GM23338 (cell line): ENCODE results near the gene ATF3.

Experiments
- CREB1 ChIP-seq: fragments of 250-450 bp; sonication (Bioruptor Pico); IDR thresholded peaks from 2 replicates; pipeline ENCODE4 v1.5.0; 2020; ENCODE audit warnings: low read depth, mild to moderate bottlenecking, moderate library complexity
- EZH2 ChIP-seq: fragments of 200-600 bp; sonication (generic); IDR thresholded peaks from one replicate; pipeline ENCODE4 v1.8.0; 2017; ENCODE audit warnings: antibody characterized with exemption, mild to moderate bottlenecking, low read depth; ENCODE audit not compliant: unreplicated experiment
- EZH2phosphoT487 ChIP-seq: fragments of 200-600 bp; sonication (generic); IDR thresholded peaks from one replicate; pipeline ENCODE4 v1.8.1; 2018; ENCODE audit warnings: antibody characterized with exemption; ENCODE audit not compliant: unreplicated experiment
- JUNB ChIP-seq: IDR thresholded peaks from one replicate; pipeline ENCODE4 v1.6.1; 2016; ENCODE audit warnings: antibody characterized with exemption; ENCODE audit not compliant: unreplicated experiment
- NANOG ChIP-seq: IDR thresholded peaks from 2 replicates; pipeline ENCODE4 v1.6.1; 2016; ENCODE audit warnings: antibody characterized with exemption, borderline replicate concordance
- POLR2AphosphoS5 ChIP-seq: IDR thresholded peaks from 2 replicates; pipeline ENCODE4 v1.6.1; 2016; ENCODE audit warnings: antibody characterized with exemption, low read depth
- STAT1 ChIP-seq: IDR thresholded peaks from one replicate; pipeline ENCODE4 v1.6.1; 2016; ENCODE audit warnings: antibody characterized with exemption; ENCODE audit not compliant: unreplicated experiment
- ZNF114 ChIP-seq: fragments of 250-450 bp; sonication (Bioruptor Pico); IDR thresholded peaks from 2 replicates; pipeline ENCODE4 v1.5.0; 2020; ENCODE audit warnings: mild to moderate bottlenecking, moderate library complexity
- ZNF331 ChIP-seq: fragments of 250-450 bp; sonication (Bioruptor Pico); IDR thresholded peaks from 2 replicates; pipeline ENCODE4 v1.5.0; 2020; ENCODE audit warnings: low read depth, mild to moderate bottlenecking, moderate library complexity
- TF ChIP-seq, protein P1 (sequence below), 2 experiments: fragments of 200-600 bp in 1 of 2; sonication (generic) in 1 of 2; conservative IDR thresholded peaks; 2 replicates each; pipeline versions ENCODE4 v1.5.1 to v1.6.1; 2016 to 2017; ENCODE audit warnings: antibody characterized with exemption in 2 of 2, low read depth in 2 of 2, mild to moderate bottlenecking in 2 of 2, moderate library complexity in 1 of 2
- TF ChIP-seq, protein P2 (sequence below): IDR thresholded peaks from one replicate; pipeline ENCODE4 v1.6.1; 2018; ENCODE audit warnings: antibody characterized with exemption; ENCODE audit not compliant: unreplicated experiment
- TF ChIP-seq, protein P3 (sequence below): fragments of 250-450 bp; sonication (Bioruptor Pico); IDR thresholded peaks from 2 replicates; pipeline ENCODE4 v1.5.0; 2020; ENCODE audit warnings: mild to moderate bottlenecking, moderate library complexity
- TF ChIP-seq, protein P4 (sequence below): IDR thresholded peaks from 2 replicates; pipeline ENCODE4 v1.6.1; 2016; ENCODE audit warnings: antibody characterized with exemption

DNA sequence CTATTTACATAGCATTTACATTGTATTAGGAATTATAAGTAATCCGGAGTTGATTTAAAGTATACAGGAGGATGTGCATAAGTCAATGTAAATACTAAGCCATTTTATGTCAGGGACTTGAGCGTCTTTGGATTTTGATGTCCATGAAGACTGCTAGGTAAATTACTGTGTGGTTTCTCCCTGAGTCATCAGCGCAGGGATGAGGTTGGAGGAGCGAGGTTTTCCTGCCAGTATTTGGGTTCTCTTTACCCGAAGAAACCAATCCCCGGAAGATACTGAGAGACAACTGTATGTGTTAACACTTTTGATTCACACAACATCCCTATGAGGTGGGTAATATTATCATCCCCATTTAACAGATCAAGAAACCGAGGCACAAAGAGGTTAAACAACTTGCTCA, 61.7 kb downstream of the ATF3 start:
- TF ChIP-seq POLR2AphosphoS5 (no peak), EZH2phosphoT487 (no peak), EZH2 (no peak), ZNF114 (CRISPR knock-in tag) (no peak), STAT1 (no peak), ZNF331 (CRISPR knock-in tag) (no peak), JUNB (no peak), NANOG (no peak), CREB1 (CRISPR knock-in tag) (no peak)
- TF ChIP-seq, protein P1, sequence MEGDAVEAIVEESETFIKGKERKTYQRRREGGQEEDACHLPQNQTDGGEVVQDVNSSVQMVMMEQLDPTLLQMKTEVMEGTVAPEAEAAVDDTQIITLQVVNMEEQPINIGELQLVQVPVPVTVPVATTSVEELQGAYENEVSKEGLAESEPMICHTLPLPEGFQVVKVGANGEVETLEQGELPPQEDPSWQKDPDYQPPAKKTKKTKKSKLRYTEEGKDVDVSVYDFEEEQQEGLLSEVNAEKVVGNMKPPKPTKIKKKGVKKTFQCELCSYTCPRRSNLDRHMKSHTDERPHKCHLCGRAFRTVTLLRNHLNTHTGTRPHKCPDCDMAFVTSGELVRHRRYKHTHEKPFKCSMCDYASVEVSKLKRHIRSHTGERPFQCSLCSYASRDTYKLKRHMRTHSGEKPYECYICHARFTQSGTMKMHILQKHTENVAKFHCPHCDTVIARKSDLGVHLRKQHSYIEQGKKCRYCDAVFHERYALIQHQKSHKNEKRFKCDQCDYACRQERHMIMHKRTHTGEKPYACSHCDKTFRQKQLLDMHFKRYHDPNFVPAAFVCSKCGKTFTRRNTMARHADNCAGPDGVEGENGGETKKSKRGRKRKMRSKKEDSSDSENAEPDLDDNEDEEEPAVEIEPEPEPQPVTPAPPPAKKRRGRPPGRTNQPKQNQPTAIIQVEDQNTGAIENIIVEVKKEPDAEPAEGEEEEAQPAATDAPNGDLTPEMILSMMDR (conservative IDR thresholded peaks at IDR 0.05; ENCODE audit: low read depth in 2 of 2) = no peak
- TF ChIP-seq, protein P2, sequence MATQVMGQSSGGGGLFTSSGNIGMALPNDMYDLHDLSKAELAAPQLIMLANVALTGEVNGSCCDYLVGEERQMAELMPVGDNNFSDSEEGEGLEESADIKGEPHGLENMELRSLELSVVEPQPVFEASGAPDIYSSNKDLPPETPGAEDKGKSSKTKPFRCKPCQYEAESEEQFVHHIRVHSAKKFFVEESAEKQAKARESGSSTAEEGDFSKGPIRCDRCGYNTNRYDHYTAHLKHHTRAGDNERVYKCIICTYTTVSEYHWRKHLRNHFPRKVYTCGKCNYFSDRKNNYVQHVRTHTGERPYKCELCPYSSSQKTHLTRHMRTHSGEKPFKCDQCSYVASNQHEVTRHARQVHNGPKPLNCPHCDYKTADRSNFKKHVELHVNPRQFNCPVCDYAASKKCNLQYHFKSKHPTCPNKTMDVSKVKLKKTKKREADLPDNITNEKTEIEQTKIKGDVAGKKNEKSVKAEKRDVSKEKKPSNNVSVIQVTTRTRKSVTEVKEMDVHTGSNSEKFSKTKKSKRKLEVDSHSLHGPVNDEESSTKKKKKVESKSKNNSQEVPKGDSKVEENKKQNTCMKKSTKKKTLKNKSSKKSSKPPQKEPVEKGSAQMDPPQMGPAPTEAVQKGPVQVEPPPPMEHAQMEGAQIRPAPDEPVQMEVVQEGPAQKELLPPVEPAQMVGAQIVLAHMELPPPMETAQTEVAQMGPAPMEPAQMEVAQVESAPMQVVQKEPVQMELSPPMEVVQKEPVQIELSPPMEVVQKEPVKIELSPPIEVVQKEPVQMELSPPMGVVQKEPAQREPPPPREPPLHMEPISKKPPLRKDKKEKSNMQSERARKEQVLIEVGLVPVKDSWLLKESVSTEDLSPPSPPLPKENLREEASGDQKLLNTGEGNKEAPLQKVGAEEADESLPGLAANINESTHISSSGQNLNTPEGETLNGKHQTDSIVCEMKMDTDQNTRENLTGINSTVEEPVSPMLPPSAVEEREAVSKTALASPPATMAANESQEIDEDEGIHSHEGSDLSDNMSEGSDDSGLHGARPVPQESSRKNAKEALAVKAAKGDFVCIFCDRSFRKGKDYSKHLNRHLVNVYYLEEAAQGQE = no peak
- TF ChIP-seq, protein P3, sequence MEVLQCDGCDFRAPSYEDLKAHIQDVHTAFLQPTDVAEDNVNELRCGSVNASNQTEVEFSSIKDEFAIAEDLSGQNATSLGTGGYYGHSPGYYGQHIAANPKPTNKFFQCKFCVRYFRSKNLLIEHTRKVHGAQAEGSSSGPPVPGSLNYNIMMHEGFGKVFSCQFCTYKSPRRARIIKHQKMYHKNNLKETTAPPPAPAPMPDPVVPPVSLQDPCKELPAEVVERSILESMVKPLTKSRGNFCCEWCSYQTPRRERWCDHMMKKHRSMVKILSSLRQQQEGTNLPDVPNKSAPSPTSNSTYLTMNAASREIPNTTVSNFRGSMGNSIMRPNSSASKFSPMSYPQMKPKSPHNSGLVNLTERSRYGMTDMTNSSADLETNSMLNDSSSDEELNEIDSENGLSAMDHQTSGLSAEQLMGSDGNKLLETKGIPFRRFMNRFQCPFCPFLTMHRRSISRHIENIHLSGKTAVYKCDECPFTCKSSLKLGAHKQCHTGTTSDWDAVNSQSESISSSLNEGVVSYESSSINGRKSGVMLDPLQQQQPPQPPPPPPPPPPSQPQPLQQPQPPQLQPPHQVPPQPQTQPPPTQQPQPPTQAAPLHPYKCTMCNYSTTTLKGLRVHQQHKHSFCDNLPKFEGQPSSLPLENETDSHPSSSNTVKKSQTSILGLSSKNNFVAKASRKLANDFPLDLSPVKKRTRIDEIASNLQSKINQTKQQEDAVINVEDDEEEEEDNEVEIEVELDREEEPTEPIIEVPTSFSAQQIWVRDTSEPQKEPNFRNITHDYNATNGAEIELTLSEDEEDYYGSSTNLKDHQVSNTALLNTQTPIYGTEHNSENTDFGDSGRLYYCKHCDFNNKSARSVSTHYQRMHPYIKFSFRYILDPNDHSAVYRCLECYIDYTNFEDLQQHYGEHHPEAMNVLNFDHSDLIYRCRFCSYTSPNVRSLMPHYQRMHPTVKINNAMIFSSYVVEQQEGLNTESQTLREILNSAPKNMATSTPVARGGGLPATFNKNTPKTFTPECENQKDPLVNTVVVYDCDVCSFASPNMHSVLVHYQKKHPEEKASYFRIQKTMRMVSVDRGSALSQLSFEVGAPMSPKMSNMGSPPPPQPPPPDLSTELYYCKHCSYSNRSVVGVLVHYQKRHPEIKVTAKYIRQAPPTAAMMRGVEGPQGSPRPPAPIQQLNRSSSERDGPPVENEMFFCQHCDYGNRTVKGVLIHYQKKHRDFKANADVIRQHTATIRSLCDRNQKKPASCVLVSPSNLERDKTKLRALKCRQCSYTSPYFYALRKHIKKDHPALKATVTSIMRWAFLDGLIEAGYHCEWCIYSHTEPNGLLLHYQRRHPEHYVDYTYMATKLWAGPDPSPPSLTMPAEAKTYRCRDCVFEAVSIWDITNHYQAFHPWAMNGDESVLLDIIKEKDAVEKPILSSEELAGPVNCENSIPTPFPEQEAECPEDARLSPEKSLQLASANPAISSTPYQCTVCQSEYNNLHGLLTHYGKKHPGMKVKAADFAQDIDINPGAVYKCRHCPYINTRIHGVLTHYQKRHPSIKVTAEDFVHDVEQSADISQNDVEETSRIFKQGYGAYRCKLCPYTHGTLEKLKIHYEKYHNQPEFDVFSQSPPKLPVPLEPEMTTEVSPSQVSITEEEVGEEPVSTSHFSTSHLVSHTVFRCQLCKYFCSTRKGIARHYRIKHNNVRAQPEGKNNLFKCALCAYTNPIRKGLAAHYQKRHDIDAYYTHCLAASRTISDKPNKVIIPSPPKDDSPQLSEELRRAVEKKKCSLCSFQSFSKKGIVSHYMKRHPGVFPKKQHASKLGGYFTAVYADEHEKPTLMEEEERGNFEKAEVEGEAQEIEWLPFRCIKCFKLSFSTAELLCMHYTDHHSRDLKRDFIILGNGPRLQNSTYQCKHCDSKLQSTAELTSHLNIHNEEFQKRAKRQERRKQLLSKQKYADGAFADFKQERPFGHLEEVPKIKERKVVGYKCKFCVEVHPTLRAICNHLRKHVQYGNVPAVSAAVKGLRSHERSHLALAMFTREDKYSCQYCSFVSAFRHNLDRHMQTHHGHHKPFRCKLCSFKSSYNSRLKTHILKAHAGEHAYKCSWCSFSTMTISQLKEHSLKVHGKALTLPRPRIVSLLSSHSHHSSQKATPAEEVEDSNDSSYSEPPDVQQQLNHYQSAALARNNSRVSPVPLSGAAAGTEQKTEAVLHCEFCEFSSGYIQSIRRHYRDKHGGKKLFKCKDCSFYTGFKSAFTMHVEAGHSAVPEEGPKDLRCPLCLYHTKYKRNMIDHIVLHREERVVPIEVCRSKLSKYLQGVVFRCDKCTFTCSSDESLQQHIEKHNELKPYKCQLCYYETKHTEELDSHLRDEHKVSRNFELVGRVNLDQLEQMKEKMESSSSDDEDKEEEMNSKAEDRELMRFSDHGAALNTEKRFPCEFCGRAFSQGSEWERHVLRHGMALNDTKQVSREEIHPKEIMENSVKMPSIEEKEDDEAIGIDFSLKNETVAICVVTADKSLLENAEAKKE (CRISPR knock-in tag) = no peak
- TF ChIP-seq, protein P4, sequence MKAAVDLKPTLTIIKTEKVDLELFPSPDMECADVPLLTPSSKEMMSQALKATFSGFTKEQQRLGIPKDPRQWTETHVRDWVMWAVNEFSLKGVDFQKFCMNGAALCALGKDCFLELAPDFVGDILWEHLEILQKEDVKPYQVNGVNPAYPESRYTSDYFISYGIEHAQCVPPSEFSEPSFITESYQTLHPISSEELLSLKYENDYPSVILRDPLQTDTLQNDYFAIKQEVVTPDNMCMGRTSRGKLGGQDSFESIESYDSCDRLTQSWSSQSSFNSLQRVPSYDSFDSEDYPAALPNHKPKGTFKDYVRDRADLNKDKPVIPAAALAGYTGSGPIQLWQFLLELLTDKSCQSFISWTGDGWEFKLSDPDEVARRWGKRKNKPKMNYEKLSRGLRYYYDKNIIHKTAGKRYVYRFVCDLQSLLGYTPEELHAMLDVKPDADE = no peak
